ENCODE data around the gene TRRAP.

The TRRAP gene

GRCh38 chr7:98908585-98908984, 30.3 kb downstream of the TRRAP start:
- Histone ChIP-seq H3K4me1 (ENCODE audit: low read length) (no peaks in the 10 kb centered on the region), H3K4me3 (ENCODE audit: low read length) (no peak overlapping the region), H3K27me3 (replicated peaks; ENCODE audit: insufficient read depth, low read length) (no peaks in the 10 kb centered on the region), H3F3A (ENCODE audit: insufficient read depth, low read length) (no peaks in the 10 kb centered on the region), H2AFZ (ENCODE audit: low read length) (no peak overlapping the region), H3K9me3 (replicated peaks; ENCODE audit: insufficient read depth, low read length) (no peaks in the 10 kb centered on the region), H3K9me2 (replicated peaks; ENCODE audit: insufficient read depth, low read length) (no peaks in the 10 kb centered on the region), H3K27ac (ENCODE audit: low read length) (no peak overlapping the region), H3K9ac (ENCODE audit: low read length) (no peak overlapping the region), H4K20me1 (ENCODE audit: insufficient read depth, low read length) (no peaks in the 10 kb centered on the region), H3K36me3 (replicated peaks; ENCODE audit: insufficient read depth, low read length) (peaks cover 21% of the 10 kb centered on the region), H3K79me2 (ENCODE audit: low read length) (peaks cover 3% of the 10 kb centered on the region; the same call in 1 of the 2 replicates), H3K4me2 (ENCODE audit: low read depth, low read length) (no peak overlapping the region)
- TF ChIP-seq, protein P1, sequence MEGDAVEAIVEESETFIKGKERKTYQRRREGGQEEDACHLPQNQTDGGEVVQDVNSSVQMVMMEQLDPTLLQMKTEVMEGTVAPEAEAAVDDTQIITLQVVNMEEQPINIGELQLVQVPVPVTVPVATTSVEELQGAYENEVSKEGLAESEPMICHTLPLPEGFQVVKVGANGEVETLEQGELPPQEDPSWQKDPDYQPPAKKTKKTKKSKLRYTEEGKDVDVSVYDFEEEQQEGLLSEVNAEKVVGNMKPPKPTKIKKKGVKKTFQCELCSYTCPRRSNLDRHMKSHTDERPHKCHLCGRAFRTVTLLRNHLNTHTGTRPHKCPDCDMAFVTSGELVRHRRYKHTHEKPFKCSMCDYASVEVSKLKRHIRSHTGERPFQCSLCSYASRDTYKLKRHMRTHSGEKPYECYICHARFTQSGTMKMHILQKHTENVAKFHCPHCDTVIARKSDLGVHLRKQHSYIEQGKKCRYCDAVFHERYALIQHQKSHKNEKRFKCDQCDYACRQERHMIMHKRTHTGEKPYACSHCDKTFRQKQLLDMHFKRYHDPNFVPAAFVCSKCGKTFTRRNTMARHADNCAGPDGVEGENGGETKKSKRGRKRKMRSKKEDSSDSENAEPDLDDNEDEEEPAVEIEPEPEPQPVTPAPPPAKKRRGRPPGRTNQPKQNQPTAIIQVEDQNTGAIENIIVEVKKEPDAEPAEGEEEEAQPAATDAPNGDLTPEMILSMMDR (IDR thresholded peaks at IDR 0.05; ENCODE audit: low read length): no peak
- TF ChIP-seq EZH2 (optimal IDR thresholded peaks at IDR 0.05; ENCODE audit: low read depth, low read length) (no peak), EZH2phosphoT487 (IDR thresholded peaks at IDR 0.05; ENCODE audit: low read length) (no peak)
- no peak for DNase-seq

- no peaks in the 10 kb centered on the region for H4K20me1 ChIP-seq (ENCODE audit: insufficient read depth, low read length)
- no peak overlapping the region for H3K4me3 ChIP-seq (ENCODE audit: low read length)
- no peaks in the 10 kb centered on the region for H3K4me1 ChIP-seq (ENCODE audit: low read length)
- H3K4me2 ChIP-seq (ENCODE audit: low read depth, low read length): no peak overlapping the region
- H3K27me3 ChIP-seq (replicated peaks; ENCODE audit: insufficient read depth, low read length): no peaks in the 10 kb centered on the region
- no peaks in the 10 kb centered on the region for H3K9me2 ChIP-seq (replicated peaks; ENCODE audit: insufficient read depth, low read length)
- H2AFZ ChIP-seq (ENCODE audit: low read length): no peak overlapping the region
- H3K9ac ChIP-seq (ENCODE audit: low read length): no peak overlapping the region
- peaks cover 3% of the 10 kb centered on the region; the same call in 1 of the 2 replicates for H3K79me2 ChIP-seq (ENCODE audit: low read length)
- TF ChIP-seq, protein P1 (IDR thresholded peaks at IDR 0.05; ENCODE audit: low read length): no peak
- peaks cover 21% of the 10 kb centered on the region for H3K36me3 ChIP-seq (replicated peaks; ENCODE audit: insufficient read depth, low read length)
- H3F3A ChIP-seq (ENCODE audit: insufficient read depth, low read length): no peaks in the 10 kb centered on the region
- no peaks in the 10 kb centered on the region for H3K9me3 ChIP-seq (replicated peaks; ENCODE audit: insufficient read depth, low read length)
- no peak overlapping the region for H3K27ac ChIP-seq (ENCODE audit: low read length)
- DNase-seq: no peak
Measured at GRCh38 chr7:98909487-98909886, 31.2 kb downstream of the TRRAP start.

DNA sequence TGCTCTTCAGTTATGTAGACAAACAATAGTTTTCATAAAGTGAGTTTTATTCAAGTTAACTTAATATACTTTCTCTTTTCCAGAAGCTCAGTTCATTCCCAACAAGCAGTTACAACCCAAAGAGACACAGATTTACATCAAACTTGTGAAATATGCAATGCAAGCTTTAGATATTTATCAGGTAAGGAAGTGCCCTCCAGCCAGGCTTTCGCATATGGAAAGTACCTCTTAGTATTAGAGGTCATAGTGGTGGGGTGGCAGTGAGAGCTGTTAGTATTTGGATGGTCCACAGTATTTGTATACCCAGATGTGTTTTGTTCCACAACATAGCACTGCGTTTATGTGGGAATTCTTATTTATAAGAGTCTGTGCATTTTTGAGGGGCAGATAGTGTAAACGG, 32.1 kb downstream of the TRRAP start:
- no peak overlapping the region for H3K9ac ChIP-seq (ENCODE audit: low read length)
- TF ChIP-seq, protein P1 (IDR thresholded peaks at IDR 0.05; ENCODE audit: low read length): no peak
- TF ChIP-seq EZH2phosphoT487 (IDR thresholded peaks at IDR 0.05; ENCODE audit: low read length) (no peak), EZH2 (optimal IDR thresholded peaks at IDR 0.05; ENCODE audit: low read depth, low read length) (no peak)
- H3F3A ChIP-seq (ENCODE audit: insufficient read depth, low read length): no peaks in the 10 kb centered on the region
- H2AFZ ChIP-seq (ENCODE audit: low read length): no peak overlapping the region
- no peak overlapping the region for H3K4me2 ChIP-seq (ENCODE audit: low read depth, low read length)
- H4K20me1 ChIP-seq (ENCODE audit: insufficient read depth, low read length): no peaks in the 10 kb centered on the region
- no peaks in the 10 kb centered on the region for H3K27me3 ChIP-seq (replicated peaks; ENCODE audit: insufficient read depth, low read length)
- no peaks in the 10 kb centered on the region for H3K4me1 ChIP-seq (ENCODE audit: low read length)
- H3K36me3 ChIP-seq (replicated peaks; ENCODE audit: insufficient read depth, low read length): peaks cover 21% of the 10 kb centered on the region
- H3K27ac ChIP-seq (ENCODE audit: low read length): no peak overlapping the region
- DNase-seq: no peak
- peaks cover 3% of the 10 kb centered on the region; the same call in 1 of the 2 replicates for H3K79me2 ChIP-seq (ENCODE audit: low read length)
- no peak overlapping the region for H3K4me3 ChIP-seq (ENCODE audit: low read length)
- no peaks in the 10 kb centered on the region for H3K9me3 ChIP-seq (replicated peaks; ENCODE audit: insufficient read depth, low read length)
- no peaks in the 10 kb centered on the region for H3K9me2 ChIP-seq (replicated peaks; ENCODE audit: insufficient read depth, low read length)

Data from MM.1S (cell line).